Breast epithelium (tissue), 3 donors: ENCODE measurements around the gene SLC6A3.

Experiments
- CTCF ChIP-seq, 3 donors: fragments of 450-650 bp; IDR thresholded peaks; one replicate each; pipeline ENCODE4 v1.5.1; 2016 to 2017; ENCODE audit warnings: antibody characterized with exemption in 3 of 3, mild to moderate bottlenecking in 3 of 3, moderate library complexity in 3 of 3
- POLR2A ChIP-seq: fragments of 450-650 bp; IDR thresholded peaks from one replicate; pipeline ENCODE4 v1.6.1; 2016; ENCODE audit warnings: antibody characterized with exemption, mild to moderate bottlenecking, moderate library complexity
- POLR2AphosphoS5 ChIP-seq, 3 donors: sonication (generic); formaldehyde crosslinking; IDR thresholded peaks; one replicate each; pipeline ENCODE4 v1.6.1; 2017; ENCODE audit warnings: antibody characterized with exemption in 3 of 3

- TF ChIP-seq POLR2A (no peak), CTCF (IDR thresholded peaks at IDR 0.05) (no peak), POLR2AphosphoS5 (IDR thresholded peaks at IDR 0.05) (no peak)
Observed at GRCh38 chr5:1476181-1476966, 31.1 kb upstream of the SLC6A3 start.
